ENCODE results near the gene ZSCAN2. TPM values are rescaled to one million over a fixed set of nuclear protein-coding genes. Genes with fewer than 3 reads are reported as not detected.

The ZSCAN2 gene
- total and polyA plus RNA-seq, 2 of the 8 experiments (the other 6 are each of a cell fraction or from before 2014, with no cell fraction given), result 23.6 to 52.4 TPM

DNA sequence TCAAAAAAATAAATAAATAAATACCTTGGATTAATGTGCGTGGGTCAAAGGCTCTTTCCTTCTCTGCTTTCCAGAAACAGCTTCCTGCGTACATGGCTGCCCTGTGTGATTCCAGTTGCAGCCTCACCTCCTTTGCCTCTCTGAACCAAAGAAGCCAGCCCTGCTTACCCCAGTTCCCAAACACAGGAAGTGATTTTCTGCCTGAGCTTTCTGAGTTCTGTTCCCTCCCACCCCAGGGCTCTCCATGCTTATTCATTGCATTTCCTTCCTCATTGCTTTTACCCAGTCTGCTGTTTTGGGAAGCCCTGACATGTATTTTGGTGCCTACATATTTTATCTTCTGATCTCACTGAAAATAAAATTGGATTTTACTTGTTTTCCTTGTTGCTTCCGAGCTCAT is 15.4 kb downstream of the ZSCAN2 start:
- Histone ChIP-seq H3K9ac (replicated peaks in 1 of 4; ENCODE audit: extremely low read depth in 1 of 4, low read depth in 3 of 4, low read length in 3 of 4) (no peak overlapping the region), H3K56ac (replicated peaks; ENCODE audit: insufficient read length, low read depth, low read length) (no peak overlapping the region), H3K14ac (ENCODE audit: insufficient read length) (no peak overlapping the region), H3K79me1 (ENCODE audit: low read depth, low read length) (peaks cover 6% of the 10 kb centered on the region; the same call in 1 of the 2 replicates), H2BK20ac (ENCODE audit: low read length) (no peak overlapping the region), H4K5ac (ENCODE audit: insufficient read length, low read depth, low read length) (no peak overlapping the region), H3K79me2 (ENCODE audit: control insufficient read depth in 1 of 2, insufficient read depth in 2 of 2, low read length in 2 of 2) (peaks cover 11 to 72% of the 10 kb centered on the region in 2 experiments; a peak in 3 of 4 replicates), H2BK120ac (replicated peaks; ENCODE audit: low read depth, low read length) (no peak overlapping the region), H3K4me2 (ENCODE audit: insufficient read depth in 1 of 2, low read depth in 2 of 2, low read length in 2 of 2) (no peak overlapping the region), H3K23ac (ENCODE audit: insufficient read length) (no peak overlapping the region), H4K8ac (ENCODE audit: extremely low read depth, insufficient read depth, low read length) (no peak overlapping the region), H2AFZ (ENCODE audit: low read length) (no peak overlapping the region), H3K27me3 (replicated peaks in 1 of 4; ENCODE audit: control insufficient read depth in 3 of 4, extremely low read depth in 1 of 4, insufficient read depth in 3 of 4, low read length in 3 of 4) (no peaks in the 10 kb centered on the region), H3K27ac (ENCODE audit: low read depth, low read length) (no peak overlapping the region), H3K23me2 (ENCODE audit: low read depth, low read length) (no peaks in the 10 kb centered on the region; the same call in 1 of the 2 replicates), H3K9me3 (ENCODE audit: insufficient read depth in 2 of 2, low read depth in 1 of 2, low read length in 1 of 2) (peaks cover 9 to 22% of the 10 kb centered on the region in 2 experiments), H3K4me1 (replicated peaks in 1 of 4; ENCODE audit: control insufficient read depth in 3 of 4, insufficient read depth in 4 of 4, low read length in 3 of 4) (peaks cover 0 to 2% (median 0%) of the 10 kb centered on the region in 4 experiments; a peak in 1 of 7 replicates), H2AK5ac (ENCODE audit: low read depth, low read length) (no peak overlapping the region), H4K20me1 (replicated peaks in 1 of 2; ENCODE audit: control insufficient read depth in 1 of 2, insufficient read depth in 2 of 2, low read length in 2 of 2) (peaks cover 4 to 5% of the 10 kb centered on the region in 2 experiments), H4K91ac (replicated peaks; ENCODE audit: insufficient read length, low read length) (no peak overlapping the region), H3K36me3 (ENCODE audit: control insufficient read depth in 2 of 4, insufficient read depth in 4 of 4, low read length in 3 of 4) (peaks cover 7 to 29% (median 8%) of the 10 kb centered on the region in 4 experiments; a peak in 7 of 8 replicates), H3K4me3 (ENCODE audit: extremely low read depth in 1 of 4, insufficient read depth in 2 of 4, low read depth in 3 of 4, low read length in 4 of 4) (no peak overlapping the region), H3K18ac (ENCODE audit: extremely low read depth, low read length) (no peak overlapping the region), H3K4ac (replicated peaks; ENCODE audit: insufficient read length, low read depth, low read length) (no peak overlapping the region), H2BK5ac (ENCODE audit: low read depth, low read length) (no peak overlapping the region), H2BK12ac (ENCODE audit: low read depth, low read length) (no peak overlapping the region), H2BK15ac (ENCODE audit: low read length) (no peak overlapping the region)
- CTCF ChIA-PET (ENCODE audit: partially characterized antibody), result interaction anchor here (0.6 to 1.4 kb wide), 6 partner anchors 9 to 152 kb away, joined by 3 to 5 read pairs (median 4); no protein-coding TSS in a partner anchor
- FAIRE-seq (no peak), DNase-seq (ENCODE audit: low read depth in 1 of 2, low spot score in 2 of 2) (no peak)
- 88% methylated on average over 3 of the region's 3 CpGs; no CpG with 5 or more reads in 1 of the 2 experiments for WGBS, 2 experiments (ENCODE audit: extremely low coverage in 1 of 2, insufficient coverage in 1 of 2, insufficient read length in 1 of 2, insufficient replicate concordance in 2 of 2, low coverage in 1 of 2, low lambda C conversion rate in 2 of 2, missing lambda C conversion rate in 1 of 2)
- POLR2A ChIA-PET (ENCODE audit: partially characterized antibody), result interaction anchor here (0.8 to 12.3 kb wide), 7 partner anchors 10 to 23 kb away, joined by 3 to 176 read pairs (median 4); partner anchors contain the start of gene ZSCAN2
- TF ChIP-seq MAX (IDR thresholded peaks at IDR 0.05), result no peak
- no peak for TF ChIP-seq SIN3A (conservative IDR thresholded peaks at IDR 0.05 in 1 of 2, IDR thresholded peaks at IDR 0.05 in 1 of 2; ENCODE audit: low read depth in 1 of 2, low read length in 2 of 2)
- TF ChIP-seq SP2 (IDR thresholded peaks at IDR 0.05; ENCODE audit: low read length), result no peak
- TF ChIP-seq CBX5 (IDR thresholded peaks at IDR 0.05; ENCODE audit: low read depth, low read length), result no peak
- TF ChIP-seq, protein P1, sequence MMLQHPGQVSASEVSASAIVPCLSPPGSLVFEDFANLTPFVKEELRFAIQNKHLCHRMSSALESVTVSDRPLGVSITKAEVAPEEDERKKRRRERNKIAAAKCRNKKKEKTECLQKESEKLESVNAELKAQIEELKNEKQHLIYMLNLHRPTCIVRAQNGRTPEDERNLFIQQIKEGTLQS (IDR thresholded peaks at IDR 0.05; ENCODE audit: insufficient read depth, low read depth, low read length), result no peak
- TF ChIP-seq KDM4A (IDR thresholded peaks at IDR 0.05; ENCODE audit: low read depth, low read length, severe bottlenecking), result no peak
- TF ChIP-seq SP1 (IDR thresholded peaks at IDR 0.05; ENCODE audit: low read depth, low read length), result no peak
- TF ChIP-seq EP300 (IDR thresholded peaks at IDR 0.05; ENCODE audit: borderline replicate concordance in 1 of 2, low read depth in 2 of 2, low read length in 2 of 2), result no peak
- no peak for TF ChIP-seq POLR2A (IDR thresholded peaks at IDR 0.05; ENCODE audit: control extremely low read depth in 1 of 2, low read depth in 2 of 2, low read length in 2 of 2)
- TF ChIP-seq SP4 (IDR thresholded peaks at IDR 0.05; ENCODE audit: low read length), result no peak
- TF ChIP-seq KDM1A (IDR thresholded peaks at IDR 0.05; ENCODE audit: borderline replicate concordance, low read length), result no peak
- TF ChIP-seq BACH1 (IDR thresholded peaks at IDR 0.05; ENCODE audit: low read length), result no peak
- TF ChIP-seq SIRT6 (IDR thresholded peaks at IDR 0.05; ENCODE audit: low read length), result no peak

Measured in H1 (cell line).